Measurements from ENCODE around the gene CCSER2.
"Not testable (repeated sequence)": the region's sequence is repeated elsewhere in the genome, so short reads cannot be mapped to it uniquely, and the experiment has no call there.

Gene CCSER2

DNA sequence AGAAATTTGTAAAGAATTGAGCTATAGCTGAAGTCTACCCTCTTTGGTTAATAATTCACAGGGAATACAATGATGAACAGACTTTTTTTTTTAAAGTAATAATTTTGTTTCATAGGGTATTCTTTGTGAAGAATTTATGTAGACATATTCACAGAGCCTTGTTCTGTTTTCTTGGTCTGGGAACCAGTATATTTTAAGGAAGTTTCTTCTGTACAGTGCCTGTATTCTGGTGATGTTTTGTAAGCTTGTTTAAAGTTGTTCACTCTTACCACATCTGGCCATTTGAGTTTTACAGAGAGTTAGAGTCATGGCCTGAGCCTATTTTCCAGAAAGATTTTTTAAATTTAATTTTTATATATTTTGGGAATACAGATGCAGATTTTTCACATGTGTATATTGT lies 70.3 kb downstream of the CCSER2 start:
- DNase-seq, result no peak

GRCh38 chr10:84401854-84402611 lies 73.6 kb downstream of the CCSER2 start:
- DNase-seq, result no peak

DNA sequence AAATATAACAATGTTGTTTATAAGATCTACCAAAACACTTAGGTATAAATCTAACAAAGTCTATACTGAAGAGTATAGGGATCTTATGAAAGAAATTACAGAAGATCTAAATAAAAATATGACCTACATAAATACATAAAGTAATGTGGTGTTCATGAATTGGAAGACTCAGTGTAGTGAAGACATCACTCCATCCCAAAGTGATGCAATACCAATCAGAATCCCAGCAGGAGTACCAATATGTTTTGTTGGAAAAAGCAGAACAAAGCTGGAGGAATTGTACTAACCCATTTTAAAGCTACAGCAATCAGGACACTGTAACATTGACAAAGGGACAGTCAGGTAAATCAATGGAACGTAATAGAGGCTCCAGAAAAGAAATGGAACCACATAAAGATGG lies 76.4 kb downstream of the CCSER2 start:
- no peak for DNase-seq

DNA sequence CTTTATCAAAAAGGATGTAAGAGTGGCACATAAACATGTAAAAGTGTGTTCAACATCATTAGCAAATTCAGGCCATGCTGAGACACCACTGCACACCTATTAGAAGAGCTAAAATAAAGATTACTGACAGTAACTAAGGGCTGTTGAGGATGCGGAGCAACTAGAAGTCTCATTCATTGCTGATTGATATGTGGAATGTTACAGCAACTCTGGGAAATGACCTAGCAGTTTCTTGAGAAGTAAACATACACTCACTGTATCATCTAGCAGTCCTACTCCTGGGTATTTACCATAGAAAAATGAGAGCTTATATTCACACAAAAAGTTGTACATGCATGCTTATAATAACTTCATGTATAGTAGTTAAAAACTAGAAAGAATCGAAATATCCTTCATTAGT lies 77.3 kb downstream of the CCSER2 start:
- no peak for DNase-seq

DNA sequence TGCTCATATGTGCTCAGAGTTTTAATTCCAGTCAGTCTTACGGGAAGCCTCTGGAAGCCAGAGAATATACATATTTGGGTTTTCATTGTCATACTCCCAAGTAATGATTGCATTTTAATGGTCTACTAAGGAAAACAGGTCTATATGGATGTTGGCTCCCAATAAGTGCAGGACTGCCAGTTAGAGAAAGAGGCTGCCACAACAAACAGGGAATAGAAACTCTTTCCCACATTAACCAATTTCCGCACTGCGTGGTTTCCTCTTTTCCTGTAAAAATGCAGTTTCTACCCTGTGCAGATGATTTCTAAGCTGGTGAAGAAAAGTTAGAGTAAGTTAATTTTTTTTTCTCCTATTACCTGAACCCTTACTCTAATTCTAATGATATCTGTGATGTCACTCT lies 78.2 kb downstream of the CCSER2 start:
- no peak for DNase-seq

GRCh38 chr10:84407388-84408049 lies 79.1 kb downstream of the CCSER2 start:
- DNase-seq, result no peak

DNA sequence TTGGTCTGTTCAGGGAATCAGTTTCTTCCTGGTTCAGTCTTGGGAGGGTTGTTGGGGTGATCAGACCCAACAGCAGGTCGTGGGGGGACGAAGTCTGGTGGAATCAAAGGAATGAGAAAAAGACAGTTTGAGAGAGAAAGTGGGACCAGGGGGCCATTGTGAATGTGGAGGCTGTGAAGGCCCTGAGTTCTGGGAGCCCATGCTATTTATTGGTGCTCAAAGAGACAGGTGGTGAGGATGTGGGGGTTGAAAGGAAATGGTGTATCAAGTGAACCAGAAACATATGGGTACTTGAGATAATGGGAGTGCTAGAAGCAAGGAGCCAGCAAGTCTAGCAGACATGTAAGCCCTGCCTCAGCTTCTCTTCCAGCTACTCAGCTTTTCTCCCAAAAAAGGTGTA lies 84.1 kb downstream of the CCSER2 start:
- no peak for DNase-seq

DNA sequence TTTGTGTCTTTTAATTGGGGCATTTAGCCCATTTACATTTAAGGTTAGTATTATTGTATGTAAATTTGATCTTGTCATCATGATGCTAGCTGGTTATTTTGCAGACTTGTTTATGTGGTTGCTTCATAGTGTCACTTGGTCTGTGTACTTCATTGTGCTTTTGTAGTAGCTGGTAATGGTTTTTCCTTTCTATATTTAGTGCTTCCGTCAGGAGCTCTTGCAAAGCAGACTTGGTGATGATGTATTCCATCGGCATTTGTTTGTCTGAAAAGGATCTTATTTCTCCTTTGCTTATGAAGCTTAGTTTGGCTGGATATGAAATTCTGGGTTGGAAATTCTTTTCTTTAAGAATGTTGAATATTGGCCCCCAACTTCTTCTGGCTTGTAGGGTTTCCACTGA lies 85.7 kb downstream of the CCSER2 start:
- not testable (repeated sequence) for DNase-seq

DNA sequence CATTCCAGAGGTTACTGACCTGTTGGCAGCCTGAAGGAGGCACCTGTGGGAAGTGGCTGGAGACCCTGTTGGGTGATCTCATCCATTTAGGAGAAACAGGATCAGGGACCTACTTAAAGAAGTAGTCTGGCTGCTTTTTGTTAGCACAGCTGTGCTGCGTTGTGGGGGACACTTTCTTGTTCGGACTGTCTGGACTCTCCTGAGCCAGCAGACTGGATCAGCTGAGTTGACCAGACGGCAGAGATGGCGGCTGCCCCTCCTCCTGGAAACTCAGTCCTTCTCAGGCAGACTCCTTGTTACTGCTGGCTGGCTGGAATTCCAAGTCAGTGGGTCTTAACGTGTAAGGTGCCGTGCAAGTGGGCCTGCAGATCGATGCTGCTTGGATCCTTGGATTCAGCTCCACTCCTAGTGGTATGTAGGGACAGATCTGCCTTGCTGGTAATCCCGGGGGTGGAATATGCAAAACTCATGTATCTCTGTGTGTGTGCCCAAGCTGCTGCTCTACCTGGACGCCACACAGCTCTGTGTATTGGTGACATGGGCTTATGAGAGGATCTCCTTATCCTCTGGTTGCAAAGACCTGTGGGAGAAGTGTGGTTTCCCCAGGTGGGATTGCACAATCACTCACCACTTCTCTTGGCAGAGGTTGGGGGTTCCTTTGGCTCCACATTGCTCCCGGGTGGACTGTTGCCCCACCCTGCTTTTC lies 87.3 kb downstream of the CCSER2 start:
- DNase-seq, result no peak

DNA sequence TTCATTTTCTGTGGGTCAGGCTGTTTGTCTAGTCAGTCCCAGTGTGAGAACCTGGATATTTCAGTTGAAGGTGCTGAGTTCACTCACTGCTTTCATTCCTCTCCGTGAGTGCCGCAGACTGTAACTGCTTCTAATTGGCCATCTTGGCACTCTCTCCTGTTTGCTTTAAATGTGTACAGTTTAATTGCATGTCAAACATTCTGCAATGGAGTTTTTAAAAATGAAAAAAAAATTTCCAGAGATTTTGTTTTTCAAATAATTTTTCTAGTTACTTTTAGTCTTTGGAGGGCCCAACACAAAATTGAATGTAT lies 87.8 kb downstream of the CCSER2 start:
- no peak for DNase-seq

- no peak for DNase-seq
Measured at GRCh38 chr10:84423719-84424118, 95.3 kb downstream of the CCSER2 start.

GRCh38 chr10:84424731-84425167 lies 96.4 kb downstream of the CCSER2 start:
- no peak for DNase-seq

DNA sequence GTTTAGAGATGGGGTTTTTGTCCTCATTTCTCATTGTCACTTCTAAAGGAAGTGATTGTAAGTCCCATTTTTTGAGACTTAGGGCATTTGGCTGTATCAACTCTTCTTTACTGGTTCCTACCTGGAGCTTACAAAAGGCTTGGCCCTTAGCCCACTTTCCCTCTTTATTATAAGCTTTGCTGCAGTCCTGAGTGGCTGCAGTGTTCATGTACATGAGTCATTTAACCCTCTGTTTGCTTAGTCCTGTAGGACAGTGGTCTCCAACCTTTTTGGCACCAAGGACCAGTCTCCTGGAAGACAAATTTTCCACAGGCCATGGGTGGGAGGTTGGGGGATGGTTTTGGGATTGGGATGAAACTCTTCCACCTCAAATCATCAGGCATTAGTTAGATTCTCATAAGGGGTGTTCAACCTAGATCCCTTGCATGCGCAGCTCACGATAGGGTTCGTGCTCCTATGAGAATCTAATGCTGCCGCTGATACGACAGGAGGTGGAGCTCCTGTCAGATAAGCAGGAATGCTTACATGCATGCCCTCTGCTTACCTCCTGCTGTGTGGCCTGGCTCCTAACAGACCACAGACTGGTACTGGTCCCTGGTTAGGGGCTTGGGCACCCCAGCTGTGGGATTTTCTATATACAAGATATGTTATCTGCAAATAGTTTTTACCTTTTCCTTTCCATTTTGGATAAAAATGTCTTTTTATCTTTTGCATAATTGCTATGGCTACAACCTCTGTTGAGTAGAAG lies 99.7 kb downstream of the CCSER2 start:
- no peak for DNase-seq

DNA sequence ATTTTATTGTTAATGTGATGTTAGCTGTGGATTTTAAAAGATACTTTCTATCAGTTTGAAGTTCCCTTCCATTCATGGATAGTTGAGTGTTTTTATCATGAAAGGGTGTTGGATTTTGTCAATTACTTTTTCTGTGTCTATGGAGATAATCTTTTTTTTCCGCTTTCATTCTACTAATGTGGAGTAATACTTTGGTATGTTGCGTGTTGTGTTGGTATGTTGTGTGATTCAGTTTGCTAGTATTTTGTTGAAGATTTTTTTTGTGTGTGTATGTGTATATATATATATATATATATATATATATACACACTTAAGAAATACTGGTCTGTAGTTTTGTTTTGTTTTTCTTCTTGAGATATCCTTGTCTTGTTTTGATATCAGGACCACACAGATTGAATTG lies 100.3 kb downstream of the CCSER2 start:
- no peak for DNase-seq

- peak; percentile 42 for DNase-seq
Measured at GRCh38 chr10:84429926-84430520, 101.6 kb downstream of the CCSER2 start.

- DNase-seq, result no peak
Measured at GRCh38 chr10:84432891-84433290, 104.5 kb downstream of the CCSER2 start.

GRCh38 chr10:84440781-84441180 lies 112.4 kb downstream of the CCSER2 start:
- no peak for DNase-seq

- DNase-seq, result no peak
Measured at GRCh38 chr10:84447701-84448400, 119.5 kb downstream of the CCSER2 start.

- DNase-seq, result not testable (repeated sequence)
Measured at GRCh38 chr10:84449351-84449750, 121.0 kb downstream of the CCSER2 start.

DNA sequence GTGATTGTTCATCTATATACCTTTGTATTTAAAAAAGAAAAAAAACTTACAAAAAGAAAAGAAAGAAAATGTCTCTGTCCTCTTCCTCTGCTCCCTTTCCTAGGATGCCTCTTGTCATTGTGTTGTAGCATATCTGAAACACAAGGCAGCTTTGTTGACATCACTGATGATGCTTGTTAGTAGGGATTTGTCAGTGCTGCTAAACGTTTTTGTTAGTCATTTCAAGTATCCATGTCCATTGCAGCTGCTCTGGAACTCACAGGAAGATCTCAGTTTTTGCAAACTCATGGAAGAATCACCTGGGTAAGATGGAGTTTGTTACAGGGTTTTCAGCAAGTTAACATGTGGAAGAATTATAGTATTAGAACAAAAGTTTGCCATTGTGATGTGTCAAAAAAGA lies 123.6 kb downstream of the CCSER2 start:
- DNase-seq, result no peak

- no peak for DNase-seq
Measured at GRCh38 chr10:84453303-84453702, 124.9 kb downstream of the CCSER2 start.

DNA sequence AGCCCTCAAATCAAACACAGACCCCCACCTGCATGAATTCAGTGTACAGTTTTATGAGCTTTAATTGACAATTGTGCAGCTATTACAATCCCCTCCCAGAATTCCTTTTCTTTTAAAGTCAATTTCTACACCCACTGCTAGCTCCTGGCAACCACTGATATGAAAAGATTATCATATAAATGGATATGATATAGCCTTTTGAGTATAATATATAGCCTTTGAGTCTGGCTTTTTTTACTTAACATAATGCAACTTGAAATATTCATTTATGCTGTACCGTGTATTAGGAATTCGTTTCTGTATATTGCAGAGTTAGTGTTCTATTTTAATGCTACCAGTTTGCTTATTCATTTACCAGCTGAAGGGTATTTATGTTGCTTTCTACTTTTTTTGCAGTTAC lies 127.7 kb downstream of the CCSER2 start:
- no peak for DNase-seq

Measured in activated T-cell treated with anti-CD3 and anti-CD28 coated beads for 4 hours (primary cell).